CD4-positive, alpha-beta T cell treated with Interleukin-17A for 1 hour (primary cell): Measurements from ENCODE around the gene PREX1.
"Not testable (repeated sequence)": the region's sequence is repeated elsewhere in the genome, so short reads cannot be mapped to it uniquely, and the experiment has no call there.

Experiments
- DNase-seq: peaks from one replicate; pipeline ENCODE4 v3.0.0-alpha.2; 2020

Gene PREX1

GRCh38 chr20:48772183-48772976, 55.4 kb downstream of the PREX1 start:
- DNase-seq = no peak

DNA sequence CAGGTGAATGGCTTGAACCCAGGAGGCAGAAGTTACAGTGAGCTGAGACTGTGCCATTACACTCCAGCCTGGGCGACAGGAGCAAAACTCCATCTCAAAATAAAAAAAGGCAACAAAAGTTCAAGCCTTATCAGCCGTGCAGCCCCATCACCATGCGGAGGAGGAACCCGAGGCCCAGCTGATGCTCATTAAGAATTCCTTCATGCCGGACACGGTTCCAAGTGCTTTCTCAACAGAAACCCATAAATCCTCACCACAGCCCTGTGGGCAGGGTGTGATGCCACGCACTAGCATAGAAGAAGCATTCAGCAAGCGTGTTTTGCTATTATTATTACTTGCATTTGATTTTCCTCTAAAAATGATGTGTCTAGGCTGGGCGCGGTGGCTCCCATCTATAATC, 56.3 kb downstream of the PREX1 start:
- DNase-seq = no peak

GRCh38 chr20:48770700-48771442, 56.9 kb downstream of the PREX1 start:
- DNase-seq = no peak

DNA sequence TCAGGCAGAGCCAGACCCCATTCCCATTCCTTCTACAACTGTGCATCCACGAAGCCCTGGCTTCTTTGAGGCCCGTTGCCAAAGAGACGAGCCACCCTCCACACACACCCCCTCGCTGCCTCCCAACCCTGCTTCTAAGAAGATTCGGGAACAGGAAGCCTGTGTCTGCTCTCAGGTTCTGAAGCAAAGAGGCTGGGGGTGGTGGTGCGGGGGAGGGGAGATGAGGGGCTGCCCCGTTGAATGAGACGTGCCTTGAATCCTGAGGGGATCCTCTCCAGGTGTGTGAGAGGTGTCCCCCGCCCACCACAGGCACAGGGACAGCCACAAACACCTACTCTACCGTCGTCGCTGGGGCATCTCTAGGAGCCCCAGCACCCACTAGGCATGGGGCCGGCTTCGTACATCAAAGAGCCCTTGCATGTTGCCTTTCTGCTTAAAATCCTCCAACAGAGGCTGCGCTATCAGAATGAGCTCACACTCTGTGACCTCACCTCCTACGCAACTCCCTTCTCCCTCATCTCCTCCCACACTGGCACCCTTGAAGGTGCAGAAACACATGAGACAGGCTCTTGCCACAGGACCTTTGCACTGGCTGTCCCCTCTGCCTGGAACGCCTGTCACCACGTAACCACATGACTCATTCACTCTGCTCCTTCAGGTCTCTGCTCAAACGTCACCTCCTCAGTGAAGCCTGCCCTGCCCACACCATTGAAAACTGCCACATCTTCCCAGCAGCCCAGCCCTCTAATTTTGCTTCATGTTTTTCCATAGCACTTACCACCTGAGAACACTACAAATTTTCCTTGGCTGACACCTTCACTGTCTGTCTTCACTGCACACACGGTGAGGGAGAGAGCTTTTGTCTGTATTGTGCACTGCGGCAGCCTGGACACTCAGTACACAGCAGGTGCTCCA, 58.5 kb downstream of the PREX1 start:
- peak; percentile 88 for DNase-seq

DNA sequence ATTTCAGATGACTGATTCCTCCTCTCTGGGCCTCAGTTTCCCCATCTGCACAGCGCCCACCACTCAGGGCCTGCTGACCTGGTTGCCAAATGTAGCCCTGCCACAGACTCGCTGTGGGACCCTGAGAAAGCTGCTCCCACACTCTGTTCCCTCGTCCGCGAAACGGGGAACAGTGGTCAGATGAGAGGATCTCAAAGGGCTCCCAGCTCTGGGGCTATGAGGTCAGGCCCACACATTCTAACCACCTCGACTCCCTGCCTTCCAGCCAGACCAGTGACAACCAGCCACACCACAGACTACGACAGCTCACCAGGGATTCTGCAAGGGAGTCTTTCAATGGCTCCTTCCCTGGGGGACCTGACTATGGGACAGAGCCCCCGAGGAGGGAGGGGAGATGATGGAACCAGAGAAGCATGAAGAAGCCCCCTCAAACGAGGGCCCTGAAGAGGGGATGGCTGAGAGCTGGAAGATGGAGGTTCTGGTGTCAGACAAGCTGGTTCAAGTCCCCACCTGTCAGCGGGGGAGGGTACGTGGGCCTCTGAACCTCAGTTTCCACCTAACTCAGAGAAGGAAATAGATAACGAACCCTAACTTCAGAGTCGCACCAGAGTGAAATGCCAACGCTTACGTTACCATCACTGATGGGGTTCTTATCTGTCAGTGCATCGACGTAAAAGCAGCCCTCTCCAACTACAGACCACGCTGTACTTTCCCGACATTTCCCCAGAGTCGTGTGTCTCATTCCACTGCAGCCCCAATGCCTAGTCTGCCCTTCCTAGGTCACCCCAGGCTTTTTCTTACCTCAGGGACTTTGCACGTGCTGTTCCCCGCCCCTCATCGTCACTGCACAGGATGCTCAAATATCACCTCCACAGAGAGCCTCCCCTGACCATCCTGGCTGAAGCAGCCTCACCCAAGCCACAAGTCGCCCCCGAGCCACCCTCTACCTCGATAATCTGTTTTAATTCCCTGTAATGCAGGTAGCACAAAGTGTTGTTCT, 60.5 kb downstream of the PREX1 start:
- DNase-seq = peak; percentile 60

DNA sequence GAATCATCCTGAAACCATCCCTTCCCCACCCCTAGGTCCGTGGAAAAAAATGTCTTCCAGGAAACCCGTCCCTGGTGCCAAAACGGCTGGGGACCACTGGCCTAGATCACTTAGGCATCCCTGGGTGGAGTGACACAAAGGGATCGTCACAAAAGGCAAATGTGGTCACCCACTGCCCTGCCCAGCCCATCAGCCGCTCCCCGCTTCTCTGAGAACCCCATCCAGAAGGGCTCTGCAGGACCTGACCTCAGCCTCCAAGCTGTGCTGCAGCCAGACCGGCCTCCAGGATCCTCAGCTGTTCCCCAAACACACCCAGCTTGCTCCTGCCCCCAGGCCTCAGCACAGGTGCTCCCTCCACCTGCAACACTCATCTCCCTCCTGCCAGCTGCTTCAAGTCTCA, 61.6 kb downstream of the PREX1 start:
- no peak for DNase-seq

GRCh38 chr20:48765359-48765758, 62.4 kb downstream of the PREX1 start:
- DNase-seq = no peak

GRCh38 chr20:48763216-48763914, 64.4 kb downstream of the PREX1 start:
- no peak for DNase-seq

GRCh38 chr20:48761874-48762273, 65.9 kb downstream of the PREX1 start:
- DNase-seq = no peak

DNA sequence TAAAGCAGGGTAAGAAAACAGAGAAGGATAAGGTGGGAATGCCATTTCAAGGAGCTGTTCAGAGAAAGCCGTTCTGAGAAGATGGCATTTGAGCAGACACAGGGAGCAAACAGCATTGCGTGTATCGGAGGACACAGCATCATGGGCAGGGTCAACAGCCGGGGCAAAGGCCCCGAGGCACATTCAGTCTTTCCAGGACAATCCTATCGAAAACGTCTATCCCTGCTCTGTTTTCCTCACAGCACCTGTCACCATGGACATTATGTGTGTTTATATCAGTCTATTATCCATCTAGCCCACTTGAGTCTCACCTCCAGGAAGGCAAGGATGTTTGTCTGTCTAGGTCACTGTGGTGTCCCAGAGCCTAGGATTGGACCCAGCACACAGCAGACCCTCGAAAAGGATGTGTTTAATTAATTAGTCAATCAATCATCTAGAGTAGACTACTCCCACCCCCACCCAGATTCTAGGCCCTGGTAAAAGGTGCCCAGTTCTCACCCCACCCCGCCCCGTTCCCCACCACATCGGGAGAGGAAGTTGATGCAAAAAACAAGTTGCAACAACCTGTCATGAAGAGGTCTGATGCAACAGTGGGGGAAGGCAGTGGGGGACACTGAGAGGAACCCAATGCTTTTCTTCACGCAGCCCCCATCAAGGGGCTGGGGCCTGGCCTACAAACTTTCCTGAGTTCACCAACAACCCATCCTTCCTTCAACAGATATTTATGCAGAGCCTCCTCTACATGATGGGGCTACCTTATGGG, 66.6 kb downstream of the PREX1 start:
- peak; percentile 76 for DNase-seq

GRCh38 chr20:48760403-48760983, 67.3 kb downstream of the PREX1 start:
- DNase-seq = peak; percentile 86

- DNase-seq = no peak
These were observed 68.1 kb downstream of the PREX1 start for GRCh38 chr20:48759631-48760245.

GRCh38 chr20:48758206-48758820, 69.5 kb downstream of the PREX1 start:
- DNase-seq = peak; percentile 68

GRCh38 chr20:48756774-48757173, 71.0 kb downstream of the PREX1 start:
- not testable (repeated sequence) for DNase-seq

DNA sequence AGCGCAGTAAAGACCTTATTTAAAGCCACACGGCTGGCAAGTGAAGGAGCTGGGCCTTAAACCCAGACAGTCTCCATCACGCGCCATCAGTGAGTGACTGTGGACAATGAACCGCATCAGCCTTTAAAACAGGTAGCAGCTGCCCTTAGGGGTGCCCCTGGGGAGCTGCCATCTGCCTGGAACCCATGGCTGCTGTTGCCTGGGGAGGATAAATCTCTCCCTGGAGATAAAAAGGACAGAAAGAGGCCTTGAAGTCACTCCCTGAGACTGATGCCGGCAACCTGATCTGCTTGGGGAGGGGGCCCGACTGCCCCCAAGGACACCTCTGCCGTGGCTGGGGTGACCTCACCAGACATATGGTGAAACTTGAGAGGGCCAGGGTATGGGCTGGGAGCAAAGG, 73.5 kb downstream of the PREX1 start:
- DNase-seq = no peak

DNA sequence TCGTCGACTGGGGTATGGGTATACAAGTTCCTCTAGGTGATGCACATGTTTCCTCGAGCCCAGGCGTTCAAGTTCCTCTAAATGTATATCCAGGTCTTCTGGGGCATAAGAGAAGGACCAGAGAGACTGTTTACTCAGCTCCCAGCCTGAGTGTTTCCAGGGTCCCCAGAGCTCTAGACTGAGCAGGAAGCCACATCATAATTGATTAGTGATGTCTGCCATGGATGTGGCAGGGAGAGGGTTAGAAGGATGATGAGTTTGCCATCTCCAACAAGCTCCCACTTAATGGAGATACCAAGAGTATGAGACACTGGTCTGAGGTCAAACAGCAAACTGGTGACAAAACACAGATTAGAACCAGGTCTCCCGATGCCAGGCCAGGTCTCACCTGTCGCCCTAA, 74.8 kb downstream of the PREX1 start:
- no peak for DNase-seq

GRCh38 chr20:48751871-48752270, 75.9 kb downstream of the PREX1 start:
- DNase-seq = no peak

GRCh38 chr20:48750941-48751635, 76.7 kb downstream of the PREX1 start:
- DNase-seq = peak; percentile 61

GRCh38 chr20:48750376-48750775, 77.4 kb downstream of the PREX1 start:
- no peak for DNase-seq
